Mucosa of gallbladder (tissue), 1 donor: ENCODE measurements around the gene FLT3LG. TPM values are rescaled to one million over a fixed set of nuclear protein-coding genes. Genes with fewer than 3 reads are reported as not detected.

Source experiments
- DNase-seq: peaks from one replicate; pipeline ENCODE4 v3.0.0-alpha.2; 2020; ENCODE audit warnings: low spot score
- total RNA-seq: library from RNA; stranded (reverse); gene quantifications from one replicate; pipeline ENCODE4 v1.2.1, GENCODE V29; 2021
- donor health status: DM: no; HTN: no; CAD: no.

FLT3LG gene
- total RNA-seq, 1 donor from 2014 or later = 10.2 TPM

GRCh38 chr19:49512970-49513745, 39.1 kb downstream of the FLT3LG start:
- DNase-seq = no peak

- no peak for DNase-seq
Observed at GRCh38 chr19:49513746-49514118, 39.7 kb downstream of the FLT3LG start.

GRCh38 chr19:49514151-49514550, 40.1 kb downstream of the FLT3LG start:
- DNase-seq = no peak

- no peak for DNase-seq
Observed at GRCh38 chr19:49515767-49516166, 41.8 kb downstream of the FLT3LG start.

- DNase-seq = no peak
Observed at GRCh38 chr19:49518033-49518432, 44.0 kb downstream of the FLT3LG start.

- DNase-seq = peak; percentile 35
Observed at GRCh38 chr19:49520705-49521319, 46.8 kb downstream of the FLT3LG start.

GRCh38 chr19:49524812-49525455, 50.9 kb downstream of the FLT3LG start:
- no peak for DNase-seq

- DNase-seq = peak; percentile 23
Observed at GRCh38 chr19:49528211-49528771, 54.3 kb downstream of the FLT3LG start.

- no peak for DNase-seq
Observed at GRCh38 chr19:49530708-49531107, 56.7 kb downstream of the FLT3LG start.

- peak; percentile 70 for DNase-seq
Observed at GRCh38 chr19:49533551-49534488, 59.8 kb downstream of the FLT3LG start.

GRCh38 chr19:49534632-49535385, 60.8 kb downstream of the FLT3LG start:
- DNase-seq = no peak

Other genes starting within 250 kb of the FLT3LG start
- 0.86 TPM for gene SLC6A16, start 149.0 kb upstream of the FLT3LG start, total RNA-seq
- 27.5 TPM for gene CD37, start 138.8 kb upstream of the FLT3LG start, total RNA-seq
- 18.0 TPM for gene TEAD2, start 111.8 kb upstream of the FLT3LG start, total RNA-seq
- gene DKKL1, start 110.3 kb upstream of the FLT3LG start, total RNA-seq = not detected
- gene KASH5, start 86.0 kb upstream of the FLT3LG start, total RNA-seq = not detected
- gene PTH2, start 50.8 kb upstream of the FLT3LG start, total RNA-seq = not detected
- not detected for gene GFY, start 48.8 kb upstream of the FLT3LG start, total RNA-seq
- 1.6 TPM for gene SLC17A7, start 32.7 kb upstream of the FLT3LG start, total RNA-seq
- gene PIH1D1, start 22.4 kb upstream of the FLT3LG start, total RNA-seq = 77.9 TPM
- 45.3 TPM for gene ALDH16A1, start 21.0 kb upstream of the FLT3LG start, total RNA-seq
- gene RPL13A, start 13.4 kb downstream of the FLT3LG start, total RNA-seq = 2,400 TPM
- gene RPS11, start 22.2 kb downstream of the FLT3LG start, total RNA-seq = 1,395 TPM
- 320 TPM for gene FCGRT, start 38.4 kb downstream of the FLT3LG start, total RNA-seq
- gene RCN3, start 53.8 kb downstream of the FLT3LG start, total RNA-seq = 42.8 TPM
- 56.3 TPM for gene NOSIP, start 106.3 kb downstream of the FLT3LG start, total RNA-seq
- 18.2 TPM for gene PRRG2, start 107.1 kb downstream of the FLT3LG start, total RNA-seq
- 42.7 TPM for gene PRR12, start 117.0 kb downstream of the FLT3LG start, total RNA-seq
- gene RRAS, start 165.9 kb downstream of the FLT3LG start, total RNA-seq = 96.1 TPM
- gene SCAF1, start 168.0 kb downstream of the FLT3LG start, total RNA-seq = 86.0 TPM
- gene IRF3, start 191.6 kb downstream of the FLT3LG start, total RNA-seq = 174 TPM
- gene BCL2L12, start 191.7 kb downstream of the FLT3LG start, total RNA-seq = 18.9 TPM
- 103 TPM for gene PRMT1, start 203.1 kb downstream of the FLT3LG start, total RNA-seq
- 1.3 TPM for gene ADM5, start 215.4 kb downstream of the FLT3LG start, total RNA-seq
- gene CPT1C, start 216.9 kb downstream of the FLT3LG start, total RNA-seq = 14.2 TPM